HG03439 (cell line): Measurements from ENCODE around the gene URM1.

Source experiments
- ATAC-seq: cut with Tn5 transposase; IDR thresholded peaks from one replicate; pipeline ENCODE4 v1.9.1; 2021; ENCODE audit warnings: mild to moderate bottlenecking, moderate library complexity; ENCODE audit not compliant: unreplicated experiment

The URM1 gene

DNA sequence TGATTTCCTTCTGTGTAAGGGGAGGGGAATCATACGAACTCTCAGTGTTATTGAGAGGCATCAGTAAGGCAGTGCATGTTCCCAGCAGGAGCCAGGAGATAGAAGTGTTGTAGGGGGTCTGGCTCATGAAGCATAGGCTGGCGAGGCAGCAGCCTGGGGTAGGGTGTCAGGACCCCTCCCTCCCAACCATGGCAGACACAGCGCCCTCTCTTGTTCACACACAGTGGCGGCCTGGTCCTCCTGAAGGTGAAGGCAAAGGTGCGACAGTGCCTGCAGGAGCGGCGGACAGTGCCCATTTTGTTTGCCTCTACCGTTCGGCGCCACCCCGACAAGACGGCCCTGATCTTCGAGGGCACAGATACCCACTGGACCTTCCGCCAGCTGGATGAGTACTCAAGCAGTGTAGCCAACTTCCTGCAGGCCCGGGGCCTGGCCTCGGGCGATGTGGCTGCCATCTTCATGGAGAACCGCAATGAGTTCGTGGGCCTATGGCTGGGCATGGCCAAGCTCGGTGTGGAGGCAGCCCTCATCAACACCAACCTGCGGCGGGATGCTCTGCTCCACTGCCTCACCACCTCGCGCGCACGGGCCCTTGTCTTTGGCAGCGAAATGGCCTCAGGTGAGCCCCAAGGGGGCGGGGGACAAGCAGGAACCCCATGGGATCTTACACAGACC is 26.1 kb upstream of the URM1 start:
- ATAC-seq, result no peak

DNA sequence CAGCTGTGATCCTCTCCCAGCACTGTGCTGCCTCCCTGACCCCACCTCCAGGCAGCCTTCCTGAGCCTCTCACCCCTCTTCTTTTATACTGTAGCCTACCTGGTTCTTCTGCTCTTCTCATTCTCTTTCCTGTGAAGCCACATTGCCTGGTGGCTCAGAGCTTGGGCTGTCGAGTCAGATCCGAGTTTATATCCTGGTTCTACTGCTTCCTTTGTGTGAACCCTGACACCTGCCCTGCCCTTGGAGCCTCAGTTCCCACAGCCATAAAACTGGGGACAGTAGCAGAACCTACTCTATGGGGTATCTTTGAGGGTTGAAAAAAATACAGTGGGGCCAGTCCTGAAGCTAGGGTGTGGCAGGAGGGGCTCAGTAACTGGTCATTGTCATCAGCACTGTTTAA is 22.0 kb upstream of the URM1 start:
- no peak for ATAC-seq

DNA sequence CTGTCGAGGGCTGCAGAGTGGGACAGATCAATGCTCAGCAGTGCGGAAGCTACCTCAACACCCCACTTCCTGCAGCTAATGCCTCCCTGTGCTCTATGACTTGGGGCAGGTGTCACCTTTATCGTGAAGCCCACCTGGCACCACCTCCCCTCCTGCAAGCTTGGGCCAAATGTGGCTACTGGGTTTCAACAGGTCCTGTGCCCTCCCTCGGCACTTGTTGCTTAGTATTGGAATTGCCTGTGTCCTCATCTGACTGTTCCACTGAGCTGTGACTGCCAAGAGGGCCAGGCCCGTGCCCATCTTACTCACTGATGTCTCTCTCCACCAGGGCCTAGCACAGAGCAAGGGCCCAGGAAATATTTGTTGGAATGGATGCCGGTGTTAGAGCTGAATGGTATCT is 21.4 kb upstream of the URM1 start:
- ATAC-seq, result no peak

DNA sequence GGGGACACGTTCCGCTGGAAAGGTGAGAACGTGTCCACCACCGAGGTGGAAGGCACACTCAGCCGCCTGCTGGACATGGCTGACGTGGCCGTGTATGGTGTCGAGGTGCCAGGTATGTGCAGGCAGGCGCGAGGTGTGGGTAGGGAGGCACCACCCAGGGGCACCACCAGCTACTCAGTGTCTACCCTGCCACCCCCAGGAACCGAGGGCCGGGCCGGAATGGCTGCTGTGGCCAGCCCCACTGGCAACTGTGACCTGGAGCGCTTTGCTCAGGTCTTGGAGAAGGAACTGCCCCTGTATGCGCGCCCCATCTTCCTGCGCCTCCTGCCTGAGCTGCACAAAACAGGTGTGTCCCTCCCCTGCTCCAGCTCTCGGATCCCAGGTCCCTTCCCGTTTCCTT is 15.7 kb upstream of the URM1 start:
- ATAC-seq, result no peak

DNA sequence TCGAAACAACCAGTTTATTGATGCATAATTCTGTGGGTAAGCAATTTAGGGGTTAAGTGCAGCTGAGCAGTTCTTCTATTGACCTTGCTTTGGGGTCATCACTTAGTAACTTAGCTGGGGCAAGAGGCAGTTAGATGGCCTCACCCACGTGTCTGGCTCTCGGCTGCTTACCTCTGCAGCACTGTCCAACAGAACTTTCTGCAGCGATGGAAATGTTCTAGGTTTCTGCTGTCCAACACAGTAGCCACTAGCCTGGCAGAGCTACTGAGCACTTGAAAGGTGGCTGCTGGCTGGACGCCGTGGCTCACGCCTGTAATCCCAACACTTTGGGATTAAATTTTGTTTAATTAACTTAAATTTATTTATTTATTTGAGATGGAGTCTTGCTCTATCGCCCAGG is 13.1 kb upstream of the URM1 start:
- ATAC-seq, result no peak

DNA sequence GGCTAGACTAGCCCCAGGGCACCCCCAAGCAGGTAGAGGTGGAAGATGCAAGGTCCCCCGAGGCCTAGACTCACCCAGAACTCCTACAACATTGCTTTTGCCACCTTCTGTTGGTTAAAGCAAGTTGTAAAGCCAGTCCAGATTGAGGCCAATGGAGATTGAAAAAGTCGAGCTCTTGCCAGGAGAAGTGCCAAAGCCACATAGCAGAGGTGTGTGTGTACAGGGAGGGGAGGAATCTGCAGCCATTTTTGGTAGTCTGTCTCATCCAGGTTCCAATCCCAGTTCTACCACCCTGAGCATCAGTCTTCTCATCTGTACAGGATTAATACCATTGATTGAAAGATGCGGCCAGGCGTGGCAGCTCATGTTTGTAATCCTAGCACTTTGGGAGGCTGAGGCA is 12.3 kb upstream of the URM1 start:
- ATAC-seq, result no peak

DNA sequence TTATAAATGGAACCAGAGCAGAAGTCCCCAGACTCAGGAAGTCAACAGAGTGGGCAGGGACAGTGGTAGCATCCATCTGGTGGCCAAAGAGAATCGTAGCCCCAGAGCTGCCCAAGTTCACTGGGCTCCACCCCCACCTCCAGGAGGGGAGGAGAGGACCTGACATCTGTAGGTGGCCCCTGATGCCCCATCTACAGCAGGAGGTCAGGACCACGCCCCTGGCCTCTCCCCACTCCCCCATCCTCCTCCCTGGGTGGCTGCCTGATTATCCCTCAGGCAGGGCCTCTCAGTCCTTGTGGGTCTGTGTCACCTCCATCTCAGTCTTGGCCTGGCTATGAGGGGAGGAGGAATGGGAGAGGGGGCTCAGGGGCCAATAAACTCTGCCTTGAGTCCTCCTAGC is 10.3 kb upstream of the URM1 start:
- no peak for ATAC-seq

DNA sequence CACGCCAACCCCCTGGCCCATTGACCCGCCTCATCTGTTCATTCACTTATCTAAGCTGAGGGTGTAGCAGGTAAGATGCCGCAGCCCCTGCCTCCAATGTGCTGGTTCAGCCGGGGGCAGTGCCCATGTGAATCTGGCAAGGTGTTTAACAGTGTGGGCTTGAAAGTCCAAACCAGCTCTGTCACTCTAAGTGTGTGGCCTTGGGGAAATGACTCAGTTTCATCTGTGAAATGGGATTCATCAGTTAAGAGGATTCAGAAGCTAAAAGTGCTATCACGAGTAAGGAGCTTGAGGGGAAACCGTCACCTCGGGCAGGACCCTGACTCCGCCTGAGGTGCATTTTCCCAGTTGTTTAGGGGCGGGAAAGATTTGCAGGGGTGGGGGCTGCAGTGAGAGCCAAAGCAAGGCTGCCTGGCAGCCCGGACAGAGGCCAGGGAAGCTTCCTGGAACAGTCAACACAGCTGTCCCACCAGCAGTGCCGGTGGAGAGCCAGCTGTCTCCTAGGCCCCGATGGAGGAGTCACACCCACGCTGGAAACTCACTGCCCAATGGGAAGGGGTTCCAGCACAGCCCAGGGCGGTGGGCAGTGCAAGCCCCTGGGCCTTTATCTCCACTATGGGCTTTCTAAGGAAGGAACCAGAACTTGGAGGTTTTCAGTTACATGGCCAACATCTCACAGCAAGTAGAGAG is 9.7 kb upstream of the URM1 start:
- no peak for ATAC-seq

DNA sequence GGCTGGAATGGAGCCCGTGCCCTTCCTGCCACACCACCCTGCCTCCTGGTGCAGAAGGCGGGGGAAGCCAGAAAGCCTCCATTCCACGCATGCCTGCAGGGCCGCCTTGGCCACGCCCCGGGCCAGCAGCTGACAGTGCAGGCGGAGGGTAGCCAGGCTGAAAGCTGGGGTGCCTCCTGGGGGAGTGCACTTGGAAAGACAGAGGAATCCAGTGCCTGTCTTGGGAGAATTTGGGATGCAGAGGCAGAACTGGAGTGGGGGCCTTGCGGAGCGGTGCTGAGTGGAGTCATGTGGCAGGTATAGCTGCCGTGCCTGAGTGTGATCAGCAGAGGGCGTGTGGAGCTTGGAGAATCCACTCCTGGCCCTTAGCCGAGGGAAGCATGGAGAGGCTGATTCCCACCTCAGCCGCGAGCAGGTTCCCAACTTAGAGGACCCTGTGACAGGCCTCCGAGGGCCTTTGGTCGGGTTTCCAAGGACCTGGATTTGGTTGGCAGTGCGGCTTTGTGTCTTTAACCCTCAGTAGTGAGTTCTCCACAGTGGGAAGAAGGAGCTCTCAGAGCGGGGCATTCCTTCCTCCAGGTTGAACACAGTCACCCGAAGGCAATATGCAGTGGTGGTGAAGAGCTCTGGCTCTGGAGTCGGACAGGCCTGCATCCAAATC is 9.1 kb upstream of the URM1 start:
- ATAC-seq, result peak; percentile 55

DNA sequence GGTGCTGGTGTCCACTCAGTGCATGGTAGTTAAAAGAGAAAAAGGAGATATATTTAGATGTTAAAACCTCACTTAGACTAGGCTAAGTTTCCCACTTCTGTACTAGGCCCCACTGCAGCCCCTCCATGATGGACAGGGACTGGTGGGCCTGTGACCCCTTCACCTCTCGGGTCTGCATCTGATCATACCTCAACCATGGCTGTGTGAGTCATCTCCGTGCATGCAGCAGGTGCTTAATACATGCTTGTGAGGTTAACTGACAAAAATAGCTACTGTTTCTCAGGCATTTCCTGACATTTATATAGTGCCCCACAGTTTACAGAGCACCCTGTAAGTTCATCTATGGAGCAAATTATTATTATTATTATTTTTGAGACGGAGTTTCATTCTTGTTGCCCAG is 8.4 kb upstream of the URM1 start:
- no peak for ATAC-seq

DNA sequence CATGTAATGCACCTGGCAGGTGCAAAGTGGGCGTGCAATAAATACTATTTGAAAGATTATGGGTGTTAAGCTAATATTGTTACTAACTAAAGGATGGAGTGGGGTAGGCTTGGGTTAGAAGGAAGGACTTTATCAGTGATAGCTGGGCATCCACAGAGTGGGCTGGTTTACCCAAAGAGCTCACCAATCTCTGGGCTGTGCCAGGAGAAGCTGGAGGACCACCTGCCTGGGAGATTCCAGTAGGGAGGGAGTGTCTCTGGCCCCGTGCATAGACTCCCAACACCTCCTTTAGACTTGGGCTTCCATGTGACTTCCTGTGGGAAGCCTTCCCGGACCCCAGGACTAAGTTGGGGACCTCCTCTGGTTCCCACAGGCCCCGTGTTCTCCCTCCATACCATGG is 5.6 kb upstream of the URM1 start:
- ATAC-seq, result no peak

DNA sequence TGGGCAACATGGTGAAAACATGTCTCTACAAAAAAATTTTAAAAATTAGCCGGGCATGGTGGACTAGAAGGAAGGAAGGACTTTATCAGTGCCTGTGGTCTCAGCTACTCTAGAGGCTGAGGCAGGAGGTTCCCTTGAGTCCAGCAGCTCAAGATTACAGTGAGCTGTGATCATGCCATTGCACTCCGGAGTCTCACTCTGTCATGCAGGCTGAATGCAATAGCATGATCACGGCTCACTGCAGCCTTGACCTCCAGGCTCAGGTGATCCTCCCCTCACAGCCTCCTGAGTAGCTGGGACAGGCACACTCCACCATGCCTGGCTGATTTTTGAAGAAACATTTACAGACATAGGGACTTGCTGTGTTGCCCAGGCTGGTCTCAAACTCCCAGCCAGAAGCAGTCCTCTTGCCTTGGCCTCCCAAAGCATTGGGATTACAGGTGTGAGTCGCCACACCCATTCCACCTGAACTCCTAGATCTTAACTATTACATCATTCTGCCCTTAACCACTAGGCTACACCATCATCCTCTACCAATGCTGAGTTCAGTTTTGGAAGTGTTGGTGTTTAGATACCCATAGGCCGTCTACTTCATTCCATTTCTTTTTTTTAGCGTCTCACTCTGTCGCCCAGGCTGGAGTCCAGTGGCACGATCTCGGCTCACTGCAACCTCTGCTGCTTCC is 2.0 kb upstream of the URM1 start:
- ATAC-seq, result no peak

DNA sequence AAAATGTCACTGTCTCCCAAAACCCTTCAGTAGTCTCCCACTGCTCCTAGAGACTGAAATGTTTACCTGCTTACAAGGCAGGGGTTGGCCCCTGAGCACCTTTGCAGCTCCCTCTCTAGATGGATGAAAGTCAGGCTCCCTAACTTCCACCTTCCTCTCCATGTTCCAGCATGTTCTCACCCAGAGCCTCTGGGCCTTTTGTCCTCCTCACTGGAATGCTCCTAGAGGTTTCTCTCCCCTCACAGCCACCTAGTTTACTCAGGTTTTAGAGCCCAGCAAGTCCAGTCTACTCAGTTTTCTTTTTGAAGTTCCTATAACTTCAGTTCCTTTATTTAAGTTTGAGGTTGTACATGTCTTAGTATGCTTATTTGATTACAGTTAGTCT is 815 bp upstream of the URM1 start:
- ATAC-seq, result no peak

DNA sequence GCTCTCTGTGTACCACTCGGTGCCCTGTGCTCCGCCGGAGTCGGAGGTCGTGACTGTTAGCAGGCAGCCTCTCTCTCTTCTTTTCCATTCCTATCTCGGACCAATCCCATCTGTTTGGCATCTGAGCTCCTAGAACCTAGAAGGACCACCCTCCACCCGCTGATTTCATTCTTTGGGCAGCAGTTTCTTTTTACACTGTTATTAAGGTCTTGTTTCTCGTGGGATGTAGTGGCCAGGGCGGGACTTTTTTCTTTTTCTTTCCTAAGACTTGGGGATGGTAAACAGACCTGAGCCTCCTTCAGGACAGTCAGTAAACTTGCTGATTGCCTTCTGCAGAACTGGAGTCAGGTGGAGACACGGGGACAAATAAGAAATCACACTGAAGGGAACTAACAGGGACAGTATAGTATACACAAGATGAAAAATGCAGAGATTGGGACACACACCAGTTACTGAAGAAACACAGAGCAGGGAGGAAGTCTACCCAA is 500 bp downstream of the URM1 start:
- ATAC-seq, result no peak

DNA sequence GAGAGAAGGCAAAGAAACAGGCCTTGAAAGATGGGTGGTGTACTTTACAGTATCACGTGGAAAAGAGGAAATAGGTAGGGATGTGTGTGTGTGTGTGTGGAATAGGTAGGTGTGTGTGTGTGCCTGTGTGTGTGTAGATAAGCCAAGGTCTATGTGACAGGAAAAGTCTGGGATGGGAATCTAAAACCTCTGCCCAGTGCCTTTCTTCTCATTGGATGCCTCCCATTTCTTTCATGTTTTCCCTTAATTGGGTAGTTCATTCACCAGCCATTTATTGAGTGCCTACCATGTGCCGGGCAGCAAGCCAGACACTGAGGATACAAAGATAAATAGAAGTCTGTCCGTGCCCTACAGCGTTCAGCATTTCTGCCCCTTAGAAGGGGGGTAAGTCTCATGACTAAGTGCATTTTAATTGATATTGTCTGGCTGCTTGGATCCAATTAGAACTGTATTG is 1.0 kb downstream of the URM1 start:
- no peak for ATAC-seq

DNA sequence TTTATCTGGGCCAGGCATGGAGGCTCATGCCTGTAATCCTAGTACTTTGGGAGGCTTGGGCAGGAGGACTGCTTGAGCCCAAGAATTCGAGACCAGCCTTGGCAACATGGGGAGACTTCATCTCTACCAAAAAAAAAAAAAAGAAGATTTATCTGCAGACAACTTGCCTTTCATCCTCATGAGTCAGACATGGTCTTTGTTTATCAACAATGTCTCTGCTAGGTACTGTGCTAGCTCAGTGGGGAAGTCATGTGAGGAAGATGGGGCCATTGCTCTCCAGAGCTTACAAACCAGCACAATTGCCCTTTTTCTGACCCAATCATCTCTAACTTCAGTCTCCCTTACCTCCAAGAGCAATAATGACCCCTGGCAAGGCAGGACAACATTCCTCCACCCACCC is 1.6 kb downstream of the URM1 start:
- ATAC-seq, result no peak

DNA sequence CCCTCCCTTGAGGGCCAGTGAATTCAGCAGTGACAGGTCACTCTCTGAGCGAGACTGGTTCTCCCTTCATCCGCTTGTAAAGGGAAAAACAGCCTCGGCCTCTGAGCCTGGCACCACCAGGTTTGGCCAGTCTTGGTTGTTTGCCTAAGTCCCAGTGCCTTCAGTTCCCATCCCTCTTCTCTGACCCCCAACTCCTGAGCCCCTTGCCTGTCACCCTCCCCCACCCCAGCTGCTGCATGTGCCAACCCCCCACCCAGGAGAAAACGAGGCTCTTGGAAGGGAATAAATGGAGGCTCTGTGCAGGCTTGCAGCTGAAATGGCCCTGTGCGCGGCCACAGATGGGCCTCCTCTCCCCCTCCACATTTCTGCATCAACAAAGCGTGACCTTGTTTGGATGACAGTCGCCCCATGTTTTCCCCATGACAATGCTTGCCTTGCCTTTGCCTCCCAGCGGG is 3.1 kb downstream of the URM1 start:
- ATAC-seq, result no peak

DNA sequence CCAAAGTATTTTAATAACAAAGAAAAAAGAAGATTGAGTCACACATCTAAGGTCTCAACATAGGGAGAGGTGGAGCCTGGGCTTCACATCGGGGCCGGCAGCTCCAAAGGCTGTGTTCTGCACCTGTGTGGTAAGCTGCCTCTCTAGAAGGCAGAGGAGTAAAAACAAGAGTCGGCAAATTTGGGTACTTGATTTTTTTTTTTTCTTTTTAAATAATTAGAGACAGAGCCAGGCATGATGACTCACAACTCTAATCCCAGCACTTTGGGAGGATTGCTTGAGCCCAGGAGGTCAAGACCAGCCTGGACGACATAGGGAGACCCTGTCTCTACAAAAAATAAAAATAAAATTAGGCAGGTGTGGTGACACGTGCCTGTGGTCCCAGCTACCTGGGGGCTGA is 4.7 kb downstream of the URM1 start:
- ATAC-seq, result no peak

DNA sequence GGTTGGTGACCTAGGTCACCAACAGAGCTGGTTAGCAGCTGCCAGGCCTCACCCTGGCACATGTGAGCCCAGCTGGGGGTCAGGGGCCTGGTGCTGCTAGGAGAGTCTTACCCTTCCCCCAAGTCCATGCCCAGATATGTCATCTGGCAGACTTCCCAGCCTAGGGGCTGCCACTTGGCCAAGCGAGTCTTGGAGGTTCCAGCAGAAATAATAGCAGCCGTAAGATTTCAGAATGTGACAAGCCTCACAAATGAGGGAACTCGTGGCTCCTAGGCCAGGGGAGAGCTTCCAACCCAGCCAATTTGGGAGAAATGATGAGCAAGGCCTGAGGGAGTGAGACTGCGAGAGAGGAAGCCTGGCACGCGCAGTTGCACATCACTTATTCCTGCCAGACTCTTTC is 11.1 kb downstream of the URM1 start:
- ATAC-seq, result no peak

DNA sequence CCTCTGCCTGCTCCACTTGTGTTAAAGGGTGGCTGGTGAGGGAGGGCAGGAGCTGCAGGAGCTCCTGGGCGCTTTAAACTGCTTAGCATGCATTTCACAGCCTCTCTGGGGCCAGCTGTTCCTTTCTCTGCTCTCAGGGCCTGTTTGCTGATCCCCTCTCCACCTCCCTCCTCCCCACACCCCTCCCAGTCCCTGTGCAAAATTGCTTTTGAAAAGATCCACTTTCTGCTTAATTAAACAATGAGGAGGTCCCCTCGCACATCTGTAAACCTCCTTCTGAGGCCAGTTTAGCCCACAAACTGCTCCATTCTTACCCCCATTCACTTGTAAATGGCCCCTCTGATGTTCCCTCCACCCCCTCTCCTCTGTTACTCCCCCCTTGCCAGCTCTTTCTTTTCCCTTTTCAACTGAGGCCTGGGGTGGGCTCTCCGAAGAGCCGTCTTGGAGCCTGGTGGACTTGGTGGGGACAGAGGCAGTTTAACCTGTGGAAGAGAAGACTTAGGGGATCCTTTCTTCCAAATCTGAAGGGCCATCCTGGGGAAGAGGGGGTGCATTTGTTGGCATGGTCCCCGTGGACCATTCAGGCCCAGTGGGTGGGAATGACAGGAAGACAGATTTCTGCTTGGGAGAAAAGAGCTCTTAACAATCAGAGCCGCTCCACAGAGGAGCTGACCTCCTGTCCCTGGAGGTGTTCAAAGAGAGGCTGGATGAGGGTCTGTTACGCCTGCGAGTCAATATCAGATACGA is 12.0 kb downstream of the URM1 start:
- no peak for ATAC-seq

DNA sequence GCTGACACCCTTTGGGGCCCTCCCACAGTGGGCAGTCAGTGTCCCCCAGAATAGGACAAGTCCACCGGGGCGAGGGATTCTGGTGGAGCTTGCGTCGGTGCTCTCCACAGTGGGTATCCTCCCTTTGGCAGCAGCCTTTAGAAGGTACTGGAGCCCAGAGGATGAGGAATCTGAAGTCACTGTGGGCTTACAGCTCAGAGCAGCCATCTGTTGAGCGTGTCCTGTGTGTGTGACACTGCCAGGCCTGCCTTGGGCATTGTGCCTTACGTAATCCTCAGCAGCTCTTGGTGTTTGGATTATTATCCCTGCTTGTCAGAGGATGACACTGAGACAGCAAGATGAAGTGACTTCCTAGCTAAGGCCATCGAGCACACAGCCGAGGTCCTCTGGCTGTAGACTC is 12.6 kb downstream of the URM1 start:
- ATAC-seq, result no peak
